GM06990 (cell line): Measurements from ENCODE around the gene PARS2.

Source experiments
- DNase-seq: peaks from one replicate; pipeline ENCODE4 v3.0.0-alpha.2; 2011; ENCODE audit not compliant: insufficient read length; ENCODE audit errors: extremely low read depth
- H3K27me3 ChIP-seq: replicated peaks from 2 replicates; pipeline ENCODE4 v1.6.0; 2011; ENCODE audit warnings: low read length; ENCODE audit not compliant: control insufficient read depth, insufficient read depth
- H3K36me3 ChIP-seq: 2 replicates; pipeline ENCODE4 v1.5.1; 2011; ENCODE audit warnings: low read length; ENCODE audit not compliant: control insufficient read depth, insufficient read depth
- H3K4me3 ChIP-seq: replicated peaks from 2 replicates; pipeline ENCODE4 v1.5.1; 2011; ENCODE audit warnings: low read depth, mild to moderate bottlenecking, control low read depth, low read length
- TF ChIP-seq, protein P1 (sequence below): IDR thresholded peaks from 2 replicates; pipeline ENCODE4 v1.5.1; 2011; ENCODE audit warnings: low read length, control low read depth, mild to moderate bottlenecking, inconsistent platforms; ENCODE audit not compliant: insufficient read depth, poor library complexity, severe bottlenecking

The PARS2 gene

DNA sequence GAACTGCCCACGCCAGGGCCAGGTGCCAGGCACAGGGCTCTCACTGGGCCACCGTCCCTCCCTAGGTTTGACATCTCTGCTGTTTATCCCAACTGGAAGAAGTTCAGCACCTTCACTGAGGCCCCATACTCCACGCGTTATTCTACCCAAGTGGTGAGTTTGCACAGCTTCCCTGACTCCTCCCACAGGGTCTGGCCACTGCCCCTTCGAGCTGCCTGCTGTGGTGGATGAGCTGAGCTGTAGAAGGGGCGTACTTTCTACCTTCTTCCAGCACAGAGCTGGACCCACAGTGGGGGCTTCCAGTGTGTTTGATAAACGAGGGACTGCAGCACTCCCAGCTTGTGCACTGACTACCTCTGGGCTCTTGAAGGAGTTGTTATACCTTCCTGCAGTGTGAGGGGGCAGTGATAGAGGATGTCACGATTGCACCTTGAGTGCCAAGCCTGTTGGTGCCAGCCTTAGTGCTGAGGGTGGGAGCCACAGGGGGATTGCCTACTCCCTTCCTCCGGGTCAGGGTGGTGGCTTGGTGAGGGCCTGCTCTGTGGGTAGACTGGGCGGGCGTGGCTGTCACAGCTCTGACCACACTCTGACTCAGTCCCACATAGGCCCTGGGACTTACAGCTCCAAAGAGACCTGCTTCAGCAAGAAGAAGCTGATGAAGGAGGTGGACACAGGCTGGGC is 42.7 kb upstream of the PARS2 start:
- no peaks in the 10 kb centered on the region for H3K36me3 ChIP-seq
- H3K4me3 ChIP-seq: no peak overlapping the region
- TF ChIP-seq, protein P1, sequence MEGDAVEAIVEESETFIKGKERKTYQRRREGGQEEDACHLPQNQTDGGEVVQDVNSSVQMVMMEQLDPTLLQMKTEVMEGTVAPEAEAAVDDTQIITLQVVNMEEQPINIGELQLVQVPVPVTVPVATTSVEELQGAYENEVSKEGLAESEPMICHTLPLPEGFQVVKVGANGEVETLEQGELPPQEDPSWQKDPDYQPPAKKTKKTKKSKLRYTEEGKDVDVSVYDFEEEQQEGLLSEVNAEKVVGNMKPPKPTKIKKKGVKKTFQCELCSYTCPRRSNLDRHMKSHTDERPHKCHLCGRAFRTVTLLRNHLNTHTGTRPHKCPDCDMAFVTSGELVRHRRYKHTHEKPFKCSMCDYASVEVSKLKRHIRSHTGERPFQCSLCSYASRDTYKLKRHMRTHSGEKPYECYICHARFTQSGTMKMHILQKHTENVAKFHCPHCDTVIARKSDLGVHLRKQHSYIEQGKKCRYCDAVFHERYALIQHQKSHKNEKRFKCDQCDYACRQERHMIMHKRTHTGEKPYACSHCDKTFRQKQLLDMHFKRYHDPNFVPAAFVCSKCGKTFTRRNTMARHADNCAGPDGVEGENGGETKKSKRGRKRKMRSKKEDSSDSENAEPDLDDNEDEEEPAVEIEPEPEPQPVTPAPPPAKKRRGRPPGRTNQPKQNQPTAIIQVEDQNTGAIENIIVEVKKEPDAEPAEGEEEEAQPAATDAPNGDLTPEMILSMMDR: no peak
- no peaks in the 10 kb centered on the region for H3K27me3 ChIP-seq
- DNase-seq: no peak

DNA sequence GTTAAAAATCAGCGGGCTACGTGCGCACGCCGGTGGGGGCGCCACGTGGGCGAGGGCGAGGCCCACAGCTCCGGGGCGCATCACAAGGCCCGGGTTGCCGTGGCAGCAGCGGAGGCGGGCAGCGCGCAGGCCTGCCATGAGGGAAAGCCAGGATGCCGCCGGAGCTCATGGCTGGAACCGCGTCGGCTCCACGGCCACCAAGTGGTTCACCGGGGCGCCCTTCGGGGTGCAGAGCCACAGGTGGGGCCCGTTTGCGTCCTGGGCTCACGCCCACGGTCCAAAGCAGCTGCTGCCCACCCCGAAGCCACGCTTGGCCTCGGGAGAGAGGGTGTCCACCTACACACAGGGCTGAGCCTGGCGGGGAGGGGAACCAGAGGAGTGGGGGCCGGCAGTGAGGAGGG is 41.7 kb upstream of the PARS2 start:
- Histone ChIP-seq H3K27me3 (no peaks in the 10 kb centered on the region), H3K4me3 (no peak overlapping the region), H3K36me3 (no peaks in the 10 kb centered on the region)
- TF ChIP-seq, protein P1: no peak
- DNase-seq: no peak

DNA sequence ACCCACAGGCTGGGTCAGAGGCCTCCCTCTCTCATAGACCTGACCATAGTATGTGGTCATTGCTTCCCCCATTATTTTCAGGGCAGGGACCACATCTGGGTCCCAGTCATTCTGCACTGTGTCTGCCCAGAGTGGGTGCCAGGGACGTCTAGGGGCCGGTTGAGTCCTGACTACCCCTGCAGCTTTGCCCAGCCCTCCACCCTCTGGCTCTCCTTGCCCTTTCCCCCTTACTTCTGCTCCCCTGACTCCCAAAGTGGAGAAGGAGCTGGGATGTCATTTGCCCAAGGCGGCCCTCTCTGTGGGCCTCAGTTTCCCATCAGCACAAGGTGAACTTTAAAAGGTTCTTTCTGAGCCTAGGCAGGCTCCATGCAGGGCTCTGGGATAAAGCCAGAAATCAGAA is 41.1 kb upstream of the PARS2 start:
- no peak for DNase-seq
- TF ChIP-seq, protein P1: no peak
- Histone ChIP-seq H3K4me3 (no peak overlapping the region), H3K27me3 (no peaks in the 10 kb centered on the region), H3K36me3 (no peaks in the 10 kb centered on the region)

DNA sequence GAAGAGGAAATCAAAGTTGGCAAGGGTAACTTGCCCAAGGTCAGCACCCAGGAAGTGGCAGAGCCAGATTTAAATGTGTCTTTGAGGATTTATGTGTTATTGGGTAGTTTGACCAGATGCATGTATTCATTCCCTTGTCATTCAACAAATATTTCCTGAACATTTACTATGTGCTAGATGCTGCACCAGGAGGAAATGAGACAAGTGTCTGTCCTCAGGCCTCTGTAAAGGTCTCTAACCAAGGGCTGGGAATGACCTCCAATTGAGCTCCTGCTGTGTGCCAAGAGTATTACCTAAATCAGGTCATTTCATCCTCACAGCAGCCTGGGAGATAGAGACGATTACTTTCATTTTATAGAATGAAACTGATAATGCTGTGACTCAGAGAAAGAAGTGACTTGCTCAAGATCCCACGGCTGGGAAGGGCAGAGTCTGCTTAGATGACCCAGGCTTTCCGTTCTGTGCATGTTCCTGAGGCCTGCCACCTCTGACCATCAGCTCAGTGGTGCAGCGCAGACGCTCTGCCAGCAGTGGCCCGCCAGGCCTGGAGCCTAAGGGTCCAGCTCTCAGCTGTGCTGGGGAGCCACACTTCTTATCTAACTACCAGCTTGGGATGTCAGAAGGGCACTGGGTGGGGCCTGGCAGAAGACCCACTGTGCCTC is 40.3 kb upstream of the PARS2 start:
- Histone ChIP-seq H3K36me3 (no peaks in the 10 kb centered on the region), H3K4me3 (no peak overlapping the region), H3K27me3 (no peaks in the 10 kb centered on the region)
- TF ChIP-seq, protein P1: no peak
- no peak for DNase-seq

DNA sequence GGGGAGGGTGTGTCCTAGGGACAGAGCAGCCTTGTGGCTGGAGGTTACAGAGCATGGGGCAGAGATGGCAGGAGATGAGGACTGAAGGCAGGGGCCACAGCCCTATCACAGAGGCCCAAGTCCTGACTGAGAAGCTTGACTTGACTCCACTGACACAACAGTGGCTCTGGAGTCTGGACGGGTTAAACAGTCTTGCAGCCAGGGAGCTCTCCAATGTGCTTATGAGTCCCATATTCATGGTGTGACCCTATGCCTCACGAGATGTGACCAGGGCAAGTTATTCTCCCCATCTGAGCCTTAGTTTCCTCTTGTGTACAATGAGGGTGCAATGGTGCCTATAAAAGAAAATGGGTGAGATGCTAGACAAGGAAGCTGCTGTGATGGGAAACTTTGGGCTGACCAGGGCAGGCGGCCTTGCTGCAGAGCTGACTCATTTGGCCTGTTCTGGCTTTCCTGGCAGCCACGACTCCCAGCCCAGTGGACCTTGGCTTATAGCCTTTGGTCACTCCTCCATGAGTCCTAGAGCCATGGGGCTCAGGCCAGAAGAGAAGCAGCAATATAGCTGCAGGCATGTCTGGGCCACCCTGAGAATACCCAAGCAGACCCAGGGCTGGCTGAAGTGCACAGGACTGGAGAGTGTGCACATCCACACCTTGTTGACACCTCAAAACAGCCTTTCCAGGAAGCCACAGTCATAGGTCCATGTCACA is 39.6 kb upstream of the PARS2 start:
- H3K4me3 ChIP-seq: no peak overlapping the region
- no peaks in the 10 kb centered on the region for H3K27me3 ChIP-seq
- H3K36me3 ChIP-seq: no peaks in the 10 kb centered on the region
- DNase-seq: no peak
- TF ChIP-seq, protein P1: no peak
